Activated gamma-delta T cell treated with Interleukin-2 at 50 U/mL for 16 hours (primary cell): ENCODE results near the gene FOXP4.

ENCODE experiments used
- DNase-seq: peaks from one replicate; pipeline ENCODE4 v3.0.0-alpha.2; 2020

Gene FOXP4

DNA sequence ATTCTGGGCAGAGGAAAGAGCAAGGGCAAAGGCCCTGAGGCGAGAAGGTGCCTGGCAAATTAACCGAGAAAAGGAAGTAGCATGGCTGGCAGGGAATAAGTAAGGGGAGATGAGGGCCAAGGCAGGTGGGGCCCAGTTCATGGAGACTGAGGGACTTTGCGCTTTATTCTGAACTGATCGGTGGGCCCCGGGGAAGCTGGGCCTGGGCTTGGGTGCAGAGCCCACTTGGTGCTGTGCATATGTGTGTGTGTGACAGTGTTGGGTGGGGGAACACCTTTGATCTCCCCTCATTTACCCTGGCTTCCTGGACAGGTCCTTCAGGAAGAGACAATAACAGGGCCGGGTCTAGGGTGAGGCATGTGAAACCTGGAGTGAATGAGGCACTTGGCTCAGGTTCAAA lies 89.2 kb downstream of the FOXP4 start:
- no peak for DNase-seq

DNA sequence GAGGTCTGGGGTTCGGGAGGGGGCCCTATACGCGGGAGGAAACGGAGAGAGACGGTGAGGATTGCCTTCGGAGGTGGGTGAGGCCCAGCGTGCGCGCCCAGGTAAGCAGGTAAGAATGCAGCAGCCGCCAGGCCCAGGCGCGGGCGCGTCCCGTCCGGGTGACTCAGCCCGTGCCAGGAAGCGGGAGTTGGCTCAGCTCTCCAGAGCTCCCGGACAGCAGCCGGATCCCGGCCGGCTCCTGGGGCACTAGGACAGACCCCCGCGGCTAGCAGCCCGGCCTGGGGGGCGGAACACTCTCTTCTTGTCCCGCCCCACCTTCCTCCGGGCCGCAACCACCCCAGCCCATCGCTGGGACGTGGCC lies 90.6 kb downstream of the FOXP4 start:
- DNase-seq: no peak

DNA sequence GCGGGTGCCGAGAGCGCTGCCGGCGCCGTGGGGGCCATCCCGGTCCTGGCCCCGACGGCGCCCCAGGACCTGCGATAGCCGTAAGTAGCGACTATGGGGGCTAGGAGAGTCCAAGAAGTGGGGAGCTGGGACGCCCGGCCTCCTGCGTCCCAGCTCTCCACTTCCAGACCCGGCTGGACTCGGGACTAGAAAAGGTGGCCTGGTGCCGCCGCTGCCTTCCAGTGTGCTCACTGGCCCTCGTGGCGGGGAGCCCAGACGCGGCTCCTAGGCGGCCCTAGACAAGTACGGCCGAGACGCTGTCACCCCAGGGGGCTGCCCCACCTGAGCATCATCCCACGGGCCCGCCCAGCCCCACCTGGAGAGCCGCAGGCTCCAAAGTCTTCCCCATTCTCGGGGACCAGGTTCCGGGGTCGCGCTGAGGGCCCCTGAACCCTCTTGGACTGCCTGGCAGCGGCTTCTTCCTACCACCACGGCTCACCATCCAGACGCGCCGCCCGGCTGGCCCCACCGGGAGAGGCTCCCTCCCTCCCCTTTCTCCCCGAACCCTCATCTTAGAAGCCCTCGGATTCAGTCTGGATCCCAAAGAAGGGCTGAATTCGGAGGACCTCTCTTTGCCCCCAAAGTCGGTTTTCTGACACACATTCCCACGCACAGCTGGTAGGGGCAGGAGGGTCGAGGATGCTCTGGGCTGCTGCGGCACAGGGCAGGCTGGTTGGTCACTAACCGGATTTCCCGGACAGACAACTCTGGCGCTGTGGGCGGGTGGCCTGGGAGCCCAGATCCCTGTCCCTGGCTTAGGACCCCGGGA lies 91.2 kb downstream of the FOXP4 start:
- DNase-seq: no peak

DNA sequence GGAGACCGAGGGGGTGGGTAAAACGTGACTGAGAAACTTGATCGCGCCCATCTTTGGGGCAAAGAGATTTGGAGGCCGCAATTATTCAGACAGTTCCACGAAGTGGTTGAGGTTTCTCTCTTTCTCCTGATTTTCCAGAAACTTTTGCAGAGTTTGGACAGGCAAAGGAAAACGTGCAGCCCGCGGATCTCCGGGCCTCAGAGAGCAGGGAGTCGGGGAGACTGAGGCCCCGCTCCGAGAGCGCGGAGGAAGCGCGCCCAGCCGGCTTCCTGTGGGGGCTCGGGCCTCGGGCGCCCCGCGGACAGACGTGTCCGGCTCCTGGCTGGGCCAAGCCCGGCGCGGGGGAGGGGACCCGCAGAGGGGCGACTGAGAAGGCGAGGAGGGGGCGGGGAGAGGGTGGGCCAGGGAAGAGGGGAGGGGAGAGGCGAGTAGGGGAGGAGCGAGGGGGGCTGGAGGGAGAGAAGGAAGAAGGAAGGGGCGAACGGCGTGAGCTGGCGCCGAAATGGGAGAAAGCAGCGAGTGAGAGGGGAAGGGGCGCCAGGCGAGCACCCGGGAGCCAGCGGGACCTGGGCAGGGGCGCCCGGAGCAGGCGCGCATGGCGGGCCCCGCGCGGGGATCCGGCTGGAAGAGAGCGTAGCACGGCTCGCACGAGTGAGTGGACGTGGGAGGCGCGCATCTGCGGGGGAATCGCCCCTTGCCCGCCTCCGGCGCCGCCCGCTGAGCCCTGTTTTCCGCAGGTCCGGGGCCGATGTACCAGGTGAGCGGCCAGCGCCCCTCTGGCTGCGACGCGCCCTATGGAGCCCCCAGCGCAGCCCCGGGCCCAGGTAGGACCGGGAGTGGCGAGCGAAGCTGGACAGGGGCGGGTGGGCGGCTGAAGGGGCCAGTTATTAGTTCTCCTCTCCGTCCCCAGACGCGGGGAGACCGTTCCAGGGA lies 92.1 kb downstream of the FOXP4 start, which contains the start of gene MDFI:
Gene MDFI (plus strand): TSS at position 467 of the 933 bp plus-strand sequence. CDS start 282 bp downstream, at position 749.
- no peak for DNase-seq

DNA sequence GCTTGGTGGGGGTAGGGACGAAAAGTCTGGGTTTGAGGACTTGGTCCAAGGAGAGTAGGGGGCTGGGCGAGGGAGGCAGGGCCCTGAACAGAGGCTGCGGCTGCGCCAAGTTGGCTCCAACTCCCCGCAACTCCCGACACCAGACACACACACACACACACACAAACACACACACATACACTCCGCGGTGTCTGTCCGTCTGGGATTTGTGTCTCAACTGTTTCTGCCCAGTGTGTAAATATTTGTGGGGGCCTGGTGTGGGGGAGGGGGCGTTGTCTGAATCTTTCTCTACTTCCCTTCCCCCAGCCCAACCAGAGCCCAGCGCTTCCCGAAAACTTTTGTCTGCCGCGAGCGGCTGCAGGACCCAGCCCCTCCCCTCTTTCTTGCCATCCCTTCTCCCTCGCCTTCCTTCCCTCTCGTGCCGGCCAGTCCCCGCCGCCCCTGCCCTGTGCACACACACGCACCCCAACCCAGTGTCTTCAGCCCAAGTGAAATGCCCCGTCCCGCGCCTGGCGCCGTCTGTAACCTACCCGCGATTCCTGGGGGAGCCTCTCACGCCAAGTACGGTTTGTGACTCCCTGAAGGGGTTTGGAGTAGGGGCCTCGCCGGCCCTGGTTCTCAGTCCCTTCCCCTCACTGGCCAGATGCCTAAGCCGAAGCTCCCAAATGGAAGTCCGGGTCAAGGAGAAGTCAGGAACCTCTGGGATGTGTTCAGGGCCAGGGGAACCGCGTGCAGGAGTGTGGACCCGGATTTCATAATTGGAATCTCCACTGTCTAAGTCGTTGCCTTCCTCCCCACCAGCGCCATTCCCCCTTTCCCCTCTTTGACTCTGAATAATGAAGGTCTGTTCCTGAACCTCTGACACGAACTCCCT lies 93.0 kb downstream of the FOXP4 start:
- DNase-seq: no peak

DNA sequence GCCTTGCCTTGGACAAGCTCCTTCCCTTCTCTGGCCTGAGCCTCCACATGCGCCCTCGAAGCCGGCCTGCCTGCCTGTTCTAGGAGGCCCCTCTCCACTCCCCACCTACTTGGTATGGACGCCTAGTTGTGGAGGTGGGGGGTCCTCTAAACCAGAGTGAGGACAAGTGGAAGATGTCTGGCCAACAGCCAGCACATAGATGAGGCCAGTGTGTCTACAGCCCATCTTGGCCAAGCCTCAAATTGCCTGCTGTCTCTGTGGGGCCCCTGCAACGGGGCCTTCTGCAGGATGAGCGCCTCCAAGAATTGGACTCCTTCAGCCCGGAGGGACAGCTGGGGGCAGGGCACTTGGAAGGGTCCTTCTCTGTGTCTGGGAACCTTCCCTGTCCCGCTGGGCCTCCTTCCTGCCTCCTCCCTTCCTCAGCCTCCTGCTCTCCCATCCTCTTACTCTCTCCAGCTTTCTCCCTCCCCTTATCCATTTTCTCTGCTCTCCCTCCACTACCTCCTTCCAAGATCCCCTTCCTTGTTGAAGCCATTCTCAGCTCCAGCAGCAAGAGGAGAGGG lies 93.7 kb downstream of the FOXP4 start:
- no peak for DNase-seq

DNA sequence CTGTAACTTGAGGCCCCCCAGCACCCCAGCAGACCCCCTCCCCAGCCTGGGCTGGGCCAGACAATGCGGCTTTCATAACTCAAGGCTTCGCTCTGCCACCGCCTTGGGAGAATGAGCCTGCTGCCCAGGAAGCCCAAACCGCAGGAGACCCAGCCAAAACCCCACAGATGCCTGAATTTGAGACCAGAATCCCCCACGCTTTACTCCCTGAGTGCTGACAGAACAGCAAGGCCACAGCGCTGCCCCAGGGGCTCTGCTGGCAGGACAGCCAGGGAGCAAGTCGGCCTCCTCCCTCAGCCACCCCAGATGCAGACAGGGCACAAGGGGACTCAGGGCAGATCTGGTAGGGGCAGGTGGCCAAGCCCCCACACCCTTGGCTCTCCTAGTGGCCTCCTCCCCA lies 94.2 kb downstream of the FOXP4 start:
- DNase-seq: no peak

DNA sequence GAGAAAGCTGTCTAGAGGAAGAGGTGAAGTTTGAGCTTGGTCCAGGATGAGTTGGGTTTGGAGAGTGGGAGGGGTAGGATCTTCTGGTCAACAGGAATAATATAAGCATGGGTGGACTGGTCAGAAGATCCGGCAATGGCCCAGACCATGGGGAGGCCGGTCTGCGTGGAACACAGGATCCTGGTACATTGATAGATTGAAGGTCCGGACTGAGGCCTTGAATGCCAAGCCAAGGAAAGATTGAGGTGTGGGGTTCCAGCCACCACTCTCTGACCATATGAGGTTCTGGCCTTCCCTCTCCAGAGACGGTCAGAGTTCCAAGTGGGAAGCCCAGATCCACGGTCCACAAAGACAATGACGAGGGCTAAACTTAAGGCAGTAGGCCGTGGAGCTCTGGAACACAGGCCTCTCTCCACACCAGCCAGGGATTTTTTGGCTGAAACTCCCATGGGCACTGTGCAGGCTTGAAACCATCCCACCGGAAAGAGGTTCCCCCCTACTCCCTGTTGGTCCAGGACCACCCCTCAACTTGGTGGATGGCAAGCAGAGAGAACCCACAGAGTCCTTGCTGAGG lies 95.3 kb downstream of the FOXP4 start:
- DNase-seq: no peak

DNA sequence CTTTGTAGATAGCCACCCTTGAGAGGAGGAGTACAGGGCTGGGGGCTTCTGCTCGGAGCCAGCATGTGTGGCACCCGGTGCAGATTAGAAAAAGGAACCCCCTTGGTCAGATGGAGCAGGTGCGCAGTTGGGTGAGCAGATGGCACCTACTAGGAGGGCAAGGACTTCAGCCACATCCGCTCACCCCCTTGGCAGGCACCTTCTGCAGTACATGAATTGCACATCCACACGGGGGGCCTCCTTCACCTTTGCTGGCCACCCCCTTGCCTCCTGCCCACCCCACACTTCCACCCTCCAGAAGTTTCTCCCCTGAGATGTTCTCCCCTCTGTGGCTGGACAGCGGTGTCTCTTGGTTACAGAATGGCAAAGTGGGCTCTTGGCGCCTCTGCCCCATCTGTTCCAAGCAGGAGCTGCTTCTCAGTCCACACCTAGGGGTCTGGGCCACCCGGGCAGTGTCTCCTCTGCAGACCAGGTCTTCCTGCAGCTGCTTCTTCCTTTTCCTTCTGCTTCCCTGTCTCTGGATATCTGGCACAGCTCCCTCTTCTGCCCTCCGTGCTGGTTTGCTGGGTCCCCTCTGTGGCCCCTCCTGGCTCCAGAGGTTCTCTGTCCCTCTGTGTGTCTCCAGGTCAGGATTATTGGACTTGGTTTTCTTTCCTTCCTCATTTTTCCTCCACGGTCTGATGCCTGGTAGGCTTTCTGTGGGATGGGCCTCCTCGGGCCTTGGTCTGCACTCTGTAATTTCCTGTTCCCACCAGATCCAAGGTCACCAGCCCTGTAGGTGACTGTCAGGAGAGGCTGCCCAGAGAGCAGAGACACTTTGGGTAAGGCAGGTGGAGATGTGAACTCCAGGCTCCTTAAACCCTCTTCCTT lies 96.1 kb downstream of the FOXP4 start:
- DNase-seq: no peak

DNA sequence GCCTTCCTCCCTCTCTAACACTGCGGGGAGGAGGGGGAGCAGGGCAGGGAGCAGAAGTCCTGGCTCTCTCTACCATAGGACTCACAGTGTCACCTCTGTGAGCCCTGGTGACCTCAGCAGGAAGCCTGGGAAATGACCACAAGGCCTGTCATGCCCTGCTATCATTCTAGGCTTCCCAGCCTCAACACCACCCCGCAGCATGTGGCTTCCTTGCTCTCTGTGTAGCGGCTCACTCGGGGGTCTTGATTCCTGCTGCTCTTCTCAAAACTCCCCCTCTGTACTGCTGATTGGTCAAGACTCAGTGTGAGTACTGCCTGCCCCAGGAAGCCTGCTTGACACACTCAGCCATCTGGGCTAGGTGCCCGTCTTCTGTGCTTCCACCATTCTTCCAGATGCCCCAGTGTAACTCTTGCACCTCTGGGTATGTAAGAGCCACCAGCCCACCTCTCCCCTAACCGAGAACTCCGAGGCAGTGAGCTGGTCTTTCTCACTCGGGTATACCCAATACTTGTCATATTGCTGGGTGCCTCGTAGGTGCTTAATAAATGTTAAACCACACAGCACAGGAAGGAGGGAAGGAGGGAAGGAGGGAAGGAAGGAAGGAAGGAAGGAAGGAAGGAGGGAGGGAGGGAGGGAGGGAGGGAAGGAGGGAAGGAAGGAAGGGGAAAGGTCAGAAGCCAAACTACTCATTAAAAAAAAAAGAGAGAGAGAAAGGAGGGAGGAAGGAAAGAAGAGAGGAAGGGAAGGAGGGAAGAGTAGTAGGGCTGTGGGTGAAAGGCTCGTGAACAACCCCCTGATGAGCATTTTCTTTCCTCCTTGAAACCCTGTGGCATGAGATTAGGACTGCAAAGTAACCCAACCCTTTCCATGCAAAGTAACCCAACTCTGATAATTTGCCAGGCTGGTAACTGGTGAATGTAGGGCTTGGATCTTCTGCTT lies 97.0 kb downstream of the FOXP4 start:
- DNase-seq: no peak

DNA sequence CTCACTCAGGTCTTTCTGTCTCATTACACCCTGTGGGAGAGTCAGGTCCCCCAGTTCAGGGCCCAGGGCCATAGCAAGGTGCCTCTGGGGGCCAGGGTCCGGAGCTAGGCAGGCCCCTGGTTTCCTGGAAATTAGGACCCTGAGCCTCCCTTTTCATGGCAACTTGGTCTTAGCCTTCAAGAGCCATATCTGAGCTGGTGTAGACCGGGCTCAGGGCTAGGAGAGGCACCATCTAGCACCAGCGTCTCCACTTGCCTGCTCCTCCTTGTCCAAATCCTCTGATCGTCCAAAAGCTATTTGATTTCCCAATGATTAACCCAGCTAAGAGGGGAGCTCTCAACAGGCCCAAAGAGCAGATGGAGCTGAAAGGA lies 97.7 kb downstream of the FOXP4 start:
- DNase-seq: no peak

DNA sequence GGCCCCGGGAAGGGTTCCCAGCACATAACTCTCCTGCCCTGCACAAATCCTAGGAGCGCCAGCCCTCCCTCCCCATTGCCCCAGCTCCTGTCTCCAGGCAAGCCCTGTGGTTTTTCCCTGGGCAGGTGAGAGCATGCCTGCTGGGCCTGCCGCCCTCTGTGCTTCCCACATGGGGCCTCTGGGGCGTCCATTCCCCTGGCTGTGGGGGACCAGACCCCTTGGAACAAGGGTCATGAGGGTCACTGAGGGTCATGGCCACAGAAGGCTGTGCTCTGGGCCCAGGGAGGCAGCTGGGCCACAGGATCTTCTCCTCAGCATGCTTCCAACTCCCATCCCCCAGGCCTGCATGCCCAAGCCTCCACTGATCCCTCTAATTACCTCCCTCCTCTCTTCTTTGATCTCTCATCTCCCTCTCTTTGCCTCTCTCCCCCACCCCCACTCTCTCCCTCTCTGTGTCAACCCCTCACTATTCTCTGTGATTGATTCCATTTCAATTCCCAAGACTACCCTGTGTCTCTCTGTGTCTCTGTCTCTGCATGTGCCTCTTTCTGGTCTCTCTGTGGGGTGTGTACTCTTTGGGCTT lies 98.2 kb downstream of the FOXP4 start:
- no peak for DNase-seq

DNA sequence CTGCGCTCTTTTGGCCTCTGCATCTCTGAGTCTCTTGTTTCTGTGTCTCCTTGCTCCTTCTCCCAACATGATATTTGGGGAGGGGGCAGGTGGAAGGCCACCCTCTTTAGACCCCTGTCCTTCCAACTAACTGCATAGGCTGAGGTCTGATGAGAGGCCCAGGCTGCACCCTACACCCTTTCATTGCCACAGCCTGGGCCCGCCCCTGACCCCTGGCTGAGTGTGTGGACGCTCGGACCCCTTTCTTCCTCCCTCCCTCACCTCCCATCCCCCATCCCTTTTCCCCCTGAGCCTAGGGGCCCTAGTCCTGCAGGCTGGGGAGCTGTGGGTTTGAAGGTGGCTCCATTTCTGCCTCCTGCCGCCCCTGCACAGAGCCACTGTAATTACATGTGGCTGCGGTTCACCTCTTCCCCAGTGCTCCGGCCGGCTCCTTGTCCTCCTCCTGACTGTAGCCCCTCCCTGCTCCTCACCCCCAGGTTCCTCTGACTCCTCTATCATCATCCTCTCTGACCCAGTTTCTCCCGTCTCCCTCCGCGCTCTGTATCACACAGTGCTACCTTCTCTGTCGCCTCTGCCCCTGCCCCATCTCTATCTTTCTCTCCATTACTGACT lies 98.9 kb downstream of the FOXP4 start:
- DNase-seq: no peak

DNA sequence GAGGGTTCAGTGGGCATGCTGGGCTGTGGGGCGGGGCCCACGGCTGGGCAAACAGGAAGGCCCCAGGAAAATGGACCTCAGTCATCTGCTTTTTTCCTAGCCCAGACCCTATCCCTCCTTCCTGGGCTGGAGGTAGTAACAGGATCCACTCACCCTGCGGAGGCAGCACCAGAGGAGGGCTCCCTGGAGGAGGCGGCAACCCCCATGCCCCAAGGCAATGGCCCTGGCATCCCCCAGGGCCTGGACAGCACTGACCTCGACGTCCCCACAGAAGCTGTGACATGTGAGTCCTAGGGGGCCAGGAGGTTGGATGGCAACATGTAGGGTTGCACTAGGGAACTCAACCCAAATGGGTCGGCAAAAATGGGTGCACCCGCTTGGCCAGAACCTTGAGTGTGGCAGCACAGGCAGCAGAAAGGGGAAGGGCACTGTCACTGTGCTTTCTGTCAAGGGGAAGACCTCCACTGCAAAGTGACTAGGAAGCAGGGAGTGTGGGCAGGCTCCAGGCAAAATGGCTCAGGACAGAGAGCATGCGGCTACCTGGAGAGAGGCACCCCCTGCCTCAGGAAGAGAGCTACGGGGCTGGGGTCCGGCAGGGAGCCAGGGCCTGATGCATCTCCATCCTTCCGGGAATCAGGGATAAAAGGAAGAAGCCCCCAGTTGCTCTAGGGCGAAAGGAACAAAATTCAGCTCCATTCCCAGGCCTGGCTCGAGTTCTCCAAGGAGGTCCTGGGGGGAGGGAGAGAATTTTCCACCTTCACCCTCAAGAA lies 100.0 kb downstream of the FOXP4 start:
- no peak for DNase-seq

DNA sequence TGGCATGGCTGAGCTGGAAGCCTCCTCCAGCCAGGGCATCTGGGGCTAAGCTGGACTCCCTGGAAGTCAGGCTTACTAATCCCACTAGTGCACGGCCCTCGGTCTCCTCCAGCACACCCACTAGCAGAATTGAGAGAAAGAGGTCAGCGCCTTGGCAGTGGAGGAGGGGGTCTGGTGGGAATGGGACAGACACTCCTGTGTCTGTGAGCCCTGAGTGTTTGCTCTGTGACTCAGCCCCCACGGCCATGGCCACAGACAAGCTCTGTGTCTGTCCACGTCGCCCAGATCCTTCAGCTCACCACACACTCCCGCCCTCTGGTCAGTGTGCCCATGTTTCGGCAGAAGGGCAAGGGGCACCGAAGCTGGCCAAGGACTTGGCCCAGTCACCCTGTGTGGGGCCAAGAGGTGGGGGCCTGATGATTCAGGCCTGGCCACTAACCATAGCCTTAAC lies 100.9 kb downstream of the FOXP4 start:
- no peak for DNase-seq

DNA sequence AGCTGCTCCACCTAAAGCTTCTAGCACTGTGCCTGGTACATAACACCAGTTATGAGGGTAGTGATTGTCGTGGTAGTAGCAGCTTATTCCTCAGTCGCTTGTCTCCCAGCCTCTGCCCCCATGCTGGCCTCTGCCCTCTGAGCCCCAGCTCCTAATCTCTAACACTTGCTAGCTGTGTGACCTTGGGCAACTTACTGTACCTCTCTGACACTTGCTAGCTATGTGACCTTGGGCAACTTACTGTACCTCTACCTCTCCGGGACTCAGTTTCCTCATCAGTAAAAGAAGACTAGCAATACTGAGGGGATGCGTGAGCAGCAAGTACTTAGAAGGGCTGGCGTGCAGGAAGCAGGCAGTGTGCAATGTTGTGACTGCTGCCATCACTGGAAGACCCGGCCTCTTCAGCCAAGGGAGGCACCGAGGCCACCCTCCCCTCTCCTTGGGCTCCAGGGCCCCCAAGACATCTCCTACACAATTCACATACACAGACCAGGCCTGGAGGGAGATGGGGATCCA lies 101.9 kb downstream of the FOXP4 start:
- DNase-seq: no peak

DNA sequence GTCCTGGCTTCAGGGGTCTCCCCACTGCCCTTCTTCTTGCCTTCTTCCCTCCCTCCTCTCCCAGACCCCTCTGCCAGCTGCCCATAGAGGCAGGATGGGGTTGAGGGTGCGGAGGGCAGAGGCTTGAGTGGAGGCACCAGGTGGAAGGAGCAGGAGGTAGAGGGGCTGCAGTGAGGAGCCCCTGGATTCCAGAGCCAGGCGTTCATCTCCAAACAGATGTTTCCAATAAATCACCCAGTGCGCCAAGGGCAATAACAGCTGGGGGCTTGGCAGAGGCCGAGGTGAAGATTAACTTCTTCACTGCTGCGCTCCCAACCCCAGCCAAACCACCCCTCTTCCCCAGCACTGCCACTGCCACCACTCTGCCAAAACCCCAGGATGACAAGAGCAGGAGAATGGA lies 102.7 kb downstream of the FOXP4 start:
- no peak for DNase-seq

DNA sequence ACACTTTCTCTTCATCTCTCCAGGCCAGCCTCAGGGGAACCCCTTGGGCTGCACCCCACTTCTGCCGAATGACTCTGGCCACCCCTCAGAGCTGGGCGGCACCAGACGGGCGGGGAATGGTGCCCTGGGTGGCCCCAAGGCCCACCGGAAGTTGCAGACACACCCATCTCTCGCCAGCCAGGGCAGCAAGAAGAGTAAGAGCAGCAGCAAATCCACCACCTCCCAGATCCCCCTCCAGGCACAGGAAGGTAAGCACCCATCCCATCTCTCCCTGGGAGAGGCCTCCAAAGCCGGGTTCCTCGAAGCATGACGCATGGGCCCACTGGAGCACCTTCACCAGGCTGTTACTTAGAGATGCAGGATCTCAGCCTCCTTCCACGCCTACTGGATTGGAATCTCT lies 103.4 kb downstream of the FOXP4 start:
- DNase-seq: no peak
